Loucy (cell line): ENCODE results near the gene CASP14.

Experiments used
- EZH2phosphoT487 ChIP-seq: fragments of 200-600 bp; IDR thresholded peaks from 2 replicates; pipeline ENCODE4 v1.6.1; 2018; ENCODE audit warnings: antibody characterized with exemption, mild to moderate bottlenecking, moderate library complexity, borderline replicate concordance
- TF ChIP-seq, protein P1 (sequence below): fragments of 200-600 bp; sonication (generic); conservative IDR thresholded peaks from 2 replicates; pipeline ENCODE4 v1.5.1; 2014; ENCODE audit warnings: mild to moderate bottlenecking, antibody characterized with exemption, low read length

DNA sequence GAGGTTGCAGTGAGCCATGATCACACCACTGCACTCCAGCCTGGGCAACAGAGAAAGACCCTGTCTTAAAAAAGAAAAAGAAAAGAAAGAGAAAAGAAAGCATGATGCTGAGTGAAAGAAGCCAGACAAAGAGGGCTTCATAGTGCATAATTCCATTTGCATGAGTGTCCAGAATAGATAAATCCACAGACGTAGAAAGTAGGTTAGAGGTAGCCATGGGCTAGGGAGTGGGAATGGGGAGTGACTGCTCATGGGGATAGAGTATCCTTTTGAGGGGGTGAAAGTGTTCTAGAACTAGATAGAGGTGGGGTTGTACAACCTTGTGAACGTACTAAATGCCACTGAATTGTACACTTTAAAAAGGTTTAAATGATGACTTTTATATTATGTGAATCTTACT is 25.1 kb downstream of the CASP14 start:
- TF ChIP-seq, protein P1, sequence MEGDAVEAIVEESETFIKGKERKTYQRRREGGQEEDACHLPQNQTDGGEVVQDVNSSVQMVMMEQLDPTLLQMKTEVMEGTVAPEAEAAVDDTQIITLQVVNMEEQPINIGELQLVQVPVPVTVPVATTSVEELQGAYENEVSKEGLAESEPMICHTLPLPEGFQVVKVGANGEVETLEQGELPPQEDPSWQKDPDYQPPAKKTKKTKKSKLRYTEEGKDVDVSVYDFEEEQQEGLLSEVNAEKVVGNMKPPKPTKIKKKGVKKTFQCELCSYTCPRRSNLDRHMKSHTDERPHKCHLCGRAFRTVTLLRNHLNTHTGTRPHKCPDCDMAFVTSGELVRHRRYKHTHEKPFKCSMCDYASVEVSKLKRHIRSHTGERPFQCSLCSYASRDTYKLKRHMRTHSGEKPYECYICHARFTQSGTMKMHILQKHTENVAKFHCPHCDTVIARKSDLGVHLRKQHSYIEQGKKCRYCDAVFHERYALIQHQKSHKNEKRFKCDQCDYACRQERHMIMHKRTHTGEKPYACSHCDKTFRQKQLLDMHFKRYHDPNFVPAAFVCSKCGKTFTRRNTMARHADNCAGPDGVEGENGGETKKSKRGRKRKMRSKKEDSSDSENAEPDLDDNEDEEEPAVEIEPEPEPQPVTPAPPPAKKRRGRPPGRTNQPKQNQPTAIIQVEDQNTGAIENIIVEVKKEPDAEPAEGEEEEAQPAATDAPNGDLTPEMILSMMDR, result no peak
- TF ChIP-seq EZH2phosphoT487, result no peak
